Astrocyte (in vitro differentiated cells and primary cell): ENCODE data around the gene S100A7.
"Not testable (repeated sequence)": the region's sequence is repeated elsewhere in the genome, so short reads cannot be mapped to it uniquely, and the experiment has no call there.

Experiments used
- CTCF ChIP-seq: IDR thresholded peaks from 2 replicates; pipeline ENCODE4 v1.5.1; 2011; ENCODE audit warnings: low read depth, mild to moderate bottlenecking, inconsistent platforms, low read length, moderate library complexity; ENCODE audit not compliant: insufficient read depth
- EZH2 ChIP-seq: IDR thresholded peaks from 2 replicates; pipeline ENCODE4 v1.6.1; 2012; ENCODE audit warnings: mild to moderate bottlenecking, low read length, inconsistent platforms; ENCODE audit not compliant: insufficient read depth

- TF ChIP-seq CTCF, EZH2: not testable (repeated sequence)
Observed at GRCh38 chr1:153462741-153463140, 2.3 kb upstream of the S100A7 start.
